A673 (cell line): Measurements from ENCODE around the gene HSPB2. TPM values are rescaled to one million over a fixed set of nuclear protein-coding genes. Genes with fewer than 3 reads are reported as not detected.

Experiments used
- BruUV-seq: library from RNA; stranded (reverse); fragments of 400-500 nt; replicated peaks from 2 replicates; lab custom pipeline; 2021; lab: Mats Ljungman, UMichigan
- CTCF ChIA-PET: fragments of 300-600 bp; sonication (Branson Sonifier 250); formaldehyde crosslinking; loops from one replicate; lab custom pipeline; 2022; ENCODE audit warnings: antibody characterized with exemption; lab: Charles Lee
- POLR2A ChIA-PET: fragments of 300-600 bp; sonication (Branson Sonifier 250); formaldehyde crosslinking; loops from one replicate; lab custom pipeline; 2022; ENCODE audit warnings: antibody characterized with exemption; ENCODE audit not compliant: low non-redundant PET; lab: Charles Lee
- DNase-seq: peaks from one replicate; pipeline ENCODE4 v3.0.0-alpha.2; 2015; ENCODE audit warnings: low spot score
- H3K27ac ChIP-seq: fragments of 200-600 bp; sonication (generic); 2 replicates; pipeline ENCODE4 v1.5.1; 2016; ENCODE audit warnings: mixed run types, low read depth, mild to moderate bottlenecking, mixed read lengths, antibody characterized with exemption, low read length; ENCODE audit not compliant: poor library complexity, severe bottlenecking
- H3K27me3 ChIP-seq: fragments of 200-600 bp; sonication (generic); replicated peaks from 2 replicates; pipeline ENCODE4 v1.6.1; 2017; ENCODE audit warnings: mixed run types, low read depth, mild to moderate bottlenecking, mixed read lengths, antibody characterized with exemption, low read length; ENCODE audit not compliant: insufficient read depth, poor library complexity
- H3K36me3 ChIP-seq: fragments of 200-600 bp; sonication (generic); 2 replicates; pipeline ENCODE4 v1.6.1; 2016; ENCODE audit warnings: mixed run types, mild to moderate bottlenecking, mixed read lengths, antibody characterized with exemption, low read length; ENCODE audit not compliant: insufficient read depth, poor library complexity, severe bottlenecking
- H3K4me1 ChIP-seq: fragments of 200-600 bp; sonication (generic); 2 replicates; pipeline ENCODE4 v1.6.1; 2017; ENCODE audit warnings: mixed run types, mild to moderate bottlenecking, mixed read lengths, antibody characterized with exemption, low read length; ENCODE audit not compliant: insufficient read depth, poor library complexity, severe bottlenecking
- H3K4me3 ChIP-seq: fragments of 200-600 bp; sonication (generic); 2 replicates; pipeline ENCODE4 v1.5.1; 2016; ENCODE audit warnings: low read depth, mixed run types, mild to moderate bottlenecking, mixed read lengths, low read length; ENCODE audit not compliant: poor library complexity, severe bottlenecking
- H3K9me3 ChIP-seq: fragments of 200-600 bp; sonication (generic); 2 replicates; pipeline ENCODE4 v1.6.1; 2016; ENCODE audit warnings: mixed run types, low read depth, mild to moderate bottlenecking, mixed read lengths, antibody characterized with exemption, low read length; ENCODE audit not compliant: poor library complexity, severe bottlenecking
- EZH2 ChIP-seq: fragments of 200-600 bp; sonication (generic); IDR thresholded peaks from 2 replicates; pipeline ENCODE4 v1.6.1; 2017; ENCODE audit warnings: borderline replicate concordance, low read depth, mild to moderate bottlenecking, mixed read lengths, antibody characterized with exemption, low read length; ENCODE audit not compliant: poor library complexity, severe bottlenecking
- intact Hi-C: fragments of 100-400 bp; cut with micrococcal nuclease; formaldehyde crosslinking; loops from one replicate; pipeline ENCODE4 v1.10.0; 2022; ENCODE audit not compliant: unreplicated experiment
- total RNA-seq: library from RNA; stranded (reverse); gene quantifications from 2 replicates; pipeline ENCODE4 v1.2.3, GENCODE V29; 2021
- TF ChIP-seq, protein P1 (sequence below): fragments of 300-800, 200-600 bp; sonication (generic); conservative IDR thresholded peaks from 2 replicates; pipeline ENCODE4 v1.5.1; 2017; ENCODE audit warnings: low read depth, mild to moderate bottlenecking, antibody characterized with exemption, low read length, moderate library complexity, mixed read lengths

Gene HSPB2
- total RNA-seq, 1 experiment from 2014 or later = not detected

- H3K4me3 ChIP-seq = no peak overlapping the region
- TF ChIP-seq, protein P1, sequence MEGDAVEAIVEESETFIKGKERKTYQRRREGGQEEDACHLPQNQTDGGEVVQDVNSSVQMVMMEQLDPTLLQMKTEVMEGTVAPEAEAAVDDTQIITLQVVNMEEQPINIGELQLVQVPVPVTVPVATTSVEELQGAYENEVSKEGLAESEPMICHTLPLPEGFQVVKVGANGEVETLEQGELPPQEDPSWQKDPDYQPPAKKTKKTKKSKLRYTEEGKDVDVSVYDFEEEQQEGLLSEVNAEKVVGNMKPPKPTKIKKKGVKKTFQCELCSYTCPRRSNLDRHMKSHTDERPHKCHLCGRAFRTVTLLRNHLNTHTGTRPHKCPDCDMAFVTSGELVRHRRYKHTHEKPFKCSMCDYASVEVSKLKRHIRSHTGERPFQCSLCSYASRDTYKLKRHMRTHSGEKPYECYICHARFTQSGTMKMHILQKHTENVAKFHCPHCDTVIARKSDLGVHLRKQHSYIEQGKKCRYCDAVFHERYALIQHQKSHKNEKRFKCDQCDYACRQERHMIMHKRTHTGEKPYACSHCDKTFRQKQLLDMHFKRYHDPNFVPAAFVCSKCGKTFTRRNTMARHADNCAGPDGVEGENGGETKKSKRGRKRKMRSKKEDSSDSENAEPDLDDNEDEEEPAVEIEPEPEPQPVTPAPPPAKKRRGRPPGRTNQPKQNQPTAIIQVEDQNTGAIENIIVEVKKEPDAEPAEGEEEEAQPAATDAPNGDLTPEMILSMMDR = no peak
- no peak for TF ChIP-seq EZH2
- no peak overlapping the region for H3K27ac ChIP-seq
- H3K27me3 ChIP-seq = no peaks in the 10 kb centered on the region
- H3K9me3 ChIP-seq = no peaks in the 10 kb centered on the region
- POLR2A ChIA-PET = no interaction called here
- intact Hi-C loops = no loop called here
- peaks cover 25% of the 10 kb centered on the region for H3K4me1 ChIP-seq
- no peaks in the 10 kb centered on the region for H3K36me3 ChIP-seq
- CTCF ChIA-PET = no interaction called here
- BruUV-seq = no TSS peak
- no peak for DNase-seq
Measured at GRCh38 chr11:111916768-111917167, 4.2 kb downstream of the HSPB2 start.

DNA sequence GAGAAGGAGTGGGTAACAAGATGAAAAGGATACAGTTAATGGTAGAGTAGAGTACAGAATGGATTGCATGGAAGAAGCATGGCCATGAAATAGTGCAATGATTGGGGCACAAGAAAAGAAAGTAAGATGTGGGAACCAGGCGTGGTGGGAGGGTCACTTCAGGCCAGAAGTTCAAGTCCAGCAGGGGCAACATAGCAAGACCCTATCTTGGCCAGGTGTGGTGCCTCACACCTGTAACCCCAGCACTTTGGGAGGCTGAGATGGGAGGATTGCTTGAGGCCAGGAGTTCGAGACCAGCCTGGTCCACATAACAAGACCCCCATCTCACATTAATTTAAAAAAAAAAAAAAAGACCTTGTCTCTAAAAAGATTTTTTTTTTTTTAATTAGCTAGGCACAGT, 4.8 kb downstream of the HSPB2 start:
- no peak overlapping the region for H3K4me3 ChIP-seq
- H3K27me3 ChIP-seq = no peaks in the 10 kb centered on the region
- peaks cover 30% of the 10 kb centered on the region for H3K4me1 ChIP-seq
- CTCF ChIA-PET = no interaction called here
- intact Hi-C loops = no loop called here
- H3K36me3 ChIP-seq = no peaks in the 10 kb centered on the region
- no peaks in the 10 kb centered on the region for H3K9me3 ChIP-seq
- POLR2A ChIA-PET = no interaction called here
- no peak for DNase-seq
- no TSS peak for BruUV-seq
- no peak overlapping the region for H3K27ac ChIP-seq
- TF ChIP-seq, protein P1 = no peak
- no peak for TF ChIP-seq EZH2

DNA sequence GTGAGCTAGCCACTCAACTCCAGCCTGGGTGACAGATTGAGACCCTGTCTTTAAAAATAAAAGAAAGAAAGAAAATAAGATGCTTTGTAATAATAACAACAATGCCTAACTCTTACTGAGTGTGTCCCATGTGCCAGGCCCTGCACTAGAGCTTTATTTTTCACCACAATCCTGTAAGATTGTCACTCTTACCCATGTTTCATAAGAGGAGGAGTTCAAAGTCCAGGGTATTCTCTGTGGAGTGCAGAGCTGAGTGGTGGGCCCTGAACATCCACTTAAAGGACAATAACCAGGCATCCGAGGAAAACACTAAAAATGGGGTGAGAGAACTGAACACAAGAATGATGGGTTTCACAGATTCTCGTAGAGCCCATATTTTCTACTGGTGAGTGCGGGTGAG, 5.3 kb downstream of the HSPB2 start:
- CTCF ChIA-PET = no interaction called here
- H3K27ac ChIP-seq = peak overlapping the region; percentile 46
- no peak overlapping the region for H3K4me3 ChIP-seq
- no peak for DNase-seq
- TF ChIP-seq EZH2 = no peak
- TF ChIP-seq, protein P1 = no peak
- H3K27me3 ChIP-seq = no peaks in the 10 kb centered on the region
- H3K36me3 ChIP-seq = no peaks in the 10 kb centered on the region
- no TSS peak for BruUV-seq
- POLR2A ChIA-PET = no interaction called here
- no peaks in the 10 kb centered on the region for H3K9me3 ChIP-seq
- intact Hi-C loops = no loop called here
- peaks cover 35% of the 10 kb centered on the region for H3K4me1 ChIP-seq
